Endometrial microvascular endothelial cells (primary cell): Measurements from ENCODE around the gene KIAA0232. TPM values are rescaled to one million over a fixed set of nuclear protein-coding genes. Genes with fewer than 3 reads are reported as not detected.

ENCODE experiments used
- in situ Hi-C: cut with HindIII; loops from 2 replicates; pipeline ENCODE4 v1.10.0; 2017; ENCODE audit warnings: low sequenced_read_pairs, low pct_unique_long_range_greater_than_20kb; ENCODE audit errors: inconsistent ontology term
- total RNA-seq: library from RNA; depleted of rRNA; stranded (reverse); fragments of >200 nt; gene quantifications from one replicate; pipeline ENCODE4 v1.2.3, GENCODE V29; 2015; ENCODE audit errors: inconsistent ontology term

The KIAA0232 gene, protein sequence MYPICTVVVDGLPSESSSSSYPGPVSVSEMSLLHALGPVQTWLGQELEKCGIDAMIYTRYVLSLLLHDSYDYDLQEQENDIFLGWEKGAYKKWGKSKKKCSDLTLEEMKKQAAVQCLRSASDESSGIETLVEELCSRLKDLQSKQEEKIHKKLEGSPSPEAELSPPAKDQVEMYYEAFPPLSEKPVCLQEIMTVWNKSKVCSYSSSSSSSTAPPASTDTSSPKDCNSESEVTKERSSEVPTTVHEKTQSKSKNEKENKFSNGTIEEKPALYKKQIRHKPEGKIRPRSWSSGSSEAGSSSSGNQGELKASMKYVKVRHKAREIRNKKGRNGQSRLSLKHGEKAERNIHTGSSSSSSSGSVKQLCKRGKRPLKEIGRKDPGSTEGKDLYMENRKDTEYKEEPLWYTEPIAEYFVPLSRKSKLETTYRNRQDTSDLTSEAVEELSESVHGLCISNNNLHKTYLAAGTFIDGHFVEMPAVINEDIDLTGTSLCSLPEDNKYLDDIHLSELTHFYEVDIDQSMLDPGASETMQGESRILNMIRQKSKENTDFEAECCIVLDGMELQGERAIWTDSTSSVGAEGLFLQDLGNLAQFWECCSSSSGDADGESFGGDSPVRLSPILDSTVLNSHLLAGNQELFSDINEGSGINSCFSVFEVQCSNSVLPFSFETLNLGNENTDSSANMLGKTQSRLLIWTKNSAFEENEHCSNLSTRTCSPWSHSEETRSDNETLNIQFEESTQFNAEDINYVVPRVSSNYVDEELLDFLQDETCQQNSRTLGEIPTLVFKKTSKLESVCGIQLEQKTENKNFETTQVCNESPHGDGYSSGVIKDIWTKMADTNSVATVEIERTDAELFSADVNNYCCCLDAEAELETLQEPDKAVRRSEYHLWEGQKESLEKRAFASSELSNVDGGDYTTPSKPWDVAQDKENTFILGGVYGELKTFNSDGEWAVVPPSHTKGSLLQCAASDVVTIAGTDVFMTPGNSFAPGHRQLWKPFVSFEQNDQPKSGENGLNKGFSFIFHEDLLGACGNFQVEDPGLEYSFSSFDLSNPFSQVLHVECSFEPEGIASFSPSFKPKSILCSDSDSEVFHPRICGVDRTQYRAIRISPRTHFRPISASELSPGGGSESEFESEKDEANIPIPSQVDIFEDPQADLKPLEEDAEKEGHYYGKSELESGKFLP (N-terminal part only)
- 7.4 TPM for total RNA-seq

- in situ Hi-C loops, result no loop called here
Observed at GRCh38 chr4:6782147-6782845, at the start of gene KIAA0232. Gene KIAA0232 (plus strand): TSS chr4:6782727. CDS start chr4:6824454, 41,727 bp downstream.

DNA sequence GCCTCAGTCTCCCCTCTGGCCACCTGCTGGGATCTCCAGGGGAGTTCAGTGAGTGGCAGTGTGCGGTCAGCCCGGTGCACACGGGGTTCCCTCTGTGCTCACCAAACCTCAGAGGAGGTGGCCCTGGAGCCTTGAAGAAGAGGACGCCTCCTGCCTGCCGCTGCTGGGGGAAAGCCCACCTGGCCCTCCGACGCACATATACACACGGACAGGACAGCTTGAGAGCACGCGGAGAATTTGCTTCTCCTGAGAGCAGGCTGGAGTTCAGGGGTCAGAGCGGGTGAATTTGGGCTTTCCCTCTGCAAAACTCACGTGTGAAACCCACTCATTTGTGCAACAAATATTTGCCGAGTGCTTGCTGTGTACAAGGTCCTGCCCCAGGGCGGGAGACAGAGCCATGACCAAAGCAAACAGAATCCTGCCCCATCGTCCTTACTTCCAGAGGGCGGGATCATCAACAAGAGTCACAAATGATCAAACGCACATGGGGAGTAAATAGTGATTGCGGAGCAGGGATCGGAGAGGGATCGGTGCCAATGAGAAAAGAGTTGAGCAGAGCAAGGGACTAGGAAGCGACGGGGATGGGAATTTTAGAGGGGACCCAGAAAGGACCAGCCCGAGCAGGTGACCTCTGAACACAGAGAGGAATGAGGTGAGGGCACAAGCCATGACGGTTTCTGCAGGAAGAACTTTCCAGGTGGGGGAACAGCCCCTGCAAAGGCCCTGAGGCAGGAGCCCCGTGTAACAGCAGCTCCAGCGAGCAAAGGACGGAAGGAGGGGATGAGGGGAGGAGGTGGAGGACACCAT, 49.0 kb upstream of the KIAA0232 start:
- in situ Hi-C loops, result no loop called here

DNA sequence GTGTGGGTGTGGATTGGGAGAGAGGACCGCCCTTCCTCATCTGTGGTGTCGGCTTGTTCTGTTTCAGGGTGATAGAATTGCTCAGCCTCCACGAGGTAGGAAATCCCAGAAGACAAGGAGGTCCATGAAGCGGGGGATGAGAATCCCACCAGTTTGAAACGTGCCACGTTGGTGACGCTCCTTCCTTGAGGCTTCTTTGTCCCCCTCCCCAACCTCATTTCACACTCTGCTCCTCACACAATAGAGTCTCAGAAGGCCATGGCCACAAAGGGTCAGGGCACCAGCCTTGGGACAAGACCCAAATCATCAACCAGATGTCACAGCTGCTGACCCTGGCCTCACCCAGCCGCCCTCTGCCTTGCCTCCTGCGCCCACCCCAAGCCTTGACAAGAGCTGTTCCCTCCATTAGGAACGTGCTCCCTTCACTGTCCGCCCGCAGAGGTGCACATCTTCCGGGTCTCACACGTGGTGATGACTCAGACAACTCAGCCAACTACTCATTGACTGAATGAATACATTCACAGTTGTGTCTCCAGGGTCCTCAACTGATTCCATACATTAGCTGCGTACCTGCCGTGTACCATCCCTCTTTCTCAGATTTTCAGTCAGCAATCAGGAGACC, 48.3 kb upstream of the KIAA0232 start:
- in situ Hi-C loops, result no loop called here

GRCh38 chr4:6739920-6740319, 42.6 kb upstream of the KIAA0232 start:
- in situ Hi-C loops, result no loop called here

GRCh38 chr4:6740347-6740746, 42.2 kb upstream of the KIAA0232 start:
- in situ Hi-C loops, result no loop called here

DNA sequence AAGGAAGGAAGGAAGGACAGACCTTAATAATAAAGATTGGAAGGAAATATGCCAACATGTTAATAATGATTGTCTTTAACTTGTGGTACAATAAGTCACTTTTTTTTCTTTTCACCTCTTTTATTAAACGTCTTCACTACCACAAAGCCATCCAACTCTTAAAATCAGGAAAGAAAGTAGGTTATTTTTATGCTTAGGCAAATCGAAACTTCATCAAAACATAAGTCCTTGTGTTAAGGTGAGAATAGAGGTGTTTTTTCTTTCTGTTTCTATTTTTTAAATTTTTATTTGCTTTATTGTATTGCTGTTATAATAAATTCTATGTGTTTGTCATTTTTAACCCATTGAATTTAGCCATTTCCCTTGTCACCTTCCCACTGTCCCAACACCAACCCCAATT, 40.0 kb upstream of the KIAA0232 start:
- in situ Hi-C loops, result no loop called here

DNA sequence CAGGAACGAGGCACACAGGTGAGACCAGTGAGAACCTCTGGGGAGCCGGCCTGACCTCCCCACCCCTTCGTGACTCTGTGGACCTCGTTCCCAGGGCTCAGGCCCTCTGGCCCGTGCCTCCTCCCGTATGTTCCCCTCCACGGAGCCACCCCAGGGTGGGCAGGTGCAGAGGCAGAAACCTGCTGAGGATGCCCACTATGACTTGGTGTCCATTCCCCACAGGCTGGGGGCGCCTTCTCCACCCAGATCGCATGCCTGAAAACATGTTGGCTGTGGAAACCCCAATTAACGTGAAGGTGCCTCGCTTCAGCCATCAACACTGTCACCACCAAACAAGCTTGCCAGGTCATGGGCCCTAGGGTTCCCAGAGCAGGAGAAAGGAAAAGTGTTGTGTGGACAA, 39.5 kb upstream of the KIAA0232 start:
- in situ Hi-C loops, result no loop called here

GRCh38 chr4:6746721-6747293, 35.7 kb upstream of the KIAA0232 start:
- in situ Hi-C loops, result no loop called here

DNA sequence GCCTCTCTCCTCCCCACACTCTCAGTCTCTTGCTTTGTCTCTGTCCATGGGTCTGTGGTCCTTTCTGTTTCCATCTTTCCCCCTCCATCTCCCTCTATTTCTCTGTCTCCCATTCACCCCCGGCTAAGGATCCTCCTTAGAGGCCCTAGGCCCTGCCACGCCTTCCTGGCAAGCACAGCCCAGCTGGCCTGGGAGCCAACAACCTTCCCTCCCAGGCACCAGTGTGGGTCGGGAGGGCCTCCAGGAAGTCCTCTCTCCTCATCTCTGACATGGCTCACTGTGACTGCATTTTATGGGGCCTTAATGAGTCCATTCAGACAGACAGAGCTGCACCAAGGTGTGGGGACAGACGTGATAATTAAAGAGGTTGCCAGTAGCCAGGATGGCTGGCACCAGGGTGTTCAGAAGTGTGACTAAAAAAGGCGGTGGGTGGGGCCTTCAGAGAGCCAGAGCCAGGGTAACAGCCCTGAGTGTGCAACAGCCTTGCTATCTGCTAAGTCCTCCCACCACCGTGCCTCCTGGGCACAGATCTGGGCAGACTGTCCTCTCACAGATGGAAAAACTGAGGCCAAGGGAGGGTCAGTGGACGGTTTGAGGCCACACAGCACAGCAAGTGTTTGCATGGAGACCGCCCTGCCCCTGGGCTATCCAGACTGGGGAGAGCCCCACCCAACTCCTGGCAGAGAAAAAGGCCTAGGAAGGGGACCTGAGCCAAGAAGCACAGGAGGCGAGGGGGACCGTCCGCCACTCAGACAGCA, 35.1 kb upstream of the KIAA0232 start:
- in situ Hi-C loops, result no loop called here

DNA sequence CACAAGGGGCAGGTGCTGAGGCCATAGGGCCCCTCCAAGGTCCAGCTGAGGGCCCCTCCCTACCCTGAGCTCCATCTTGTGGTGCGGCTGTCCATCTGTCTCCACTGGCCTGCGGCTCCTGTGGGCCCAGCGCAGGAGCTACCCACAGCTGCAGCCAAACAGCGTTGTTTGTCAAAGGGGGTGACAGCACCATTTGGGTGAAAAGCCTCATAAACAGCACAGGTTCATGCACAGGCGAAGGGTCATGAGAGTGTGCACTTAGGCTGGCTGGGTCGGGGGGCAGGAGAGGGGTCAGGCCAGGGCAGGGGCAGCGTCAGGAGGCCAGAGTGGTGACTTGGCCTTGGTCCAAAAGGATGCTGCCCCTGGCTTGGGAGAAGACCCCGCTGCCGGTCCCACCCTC, 34.2 kb upstream of the KIAA0232 start:
- in situ Hi-C loops, result no loop called here

GRCh38 chr4:6749340-6750171, 33.0 kb upstream of the KIAA0232 start:
- in situ Hi-C loops, result no loop called here

- in situ Hi-C loops, result no loop called here
Observed at GRCh38 chr4:6750286-6751221, 32.0 kb upstream of the KIAA0232 start.

GRCh38 chr4:6751611-6752485, 30.7 kb upstream of the KIAA0232 start:
- in situ Hi-C loops, result no loop called here

- in situ Hi-C loops, result no loop called here
Observed at GRCh38 chr4:6752486-6752829, 30.1 kb upstream of the KIAA0232 start.
